ENCODE measurements around the gene PHLDA1.

PHLDA1 gene

DNA sequence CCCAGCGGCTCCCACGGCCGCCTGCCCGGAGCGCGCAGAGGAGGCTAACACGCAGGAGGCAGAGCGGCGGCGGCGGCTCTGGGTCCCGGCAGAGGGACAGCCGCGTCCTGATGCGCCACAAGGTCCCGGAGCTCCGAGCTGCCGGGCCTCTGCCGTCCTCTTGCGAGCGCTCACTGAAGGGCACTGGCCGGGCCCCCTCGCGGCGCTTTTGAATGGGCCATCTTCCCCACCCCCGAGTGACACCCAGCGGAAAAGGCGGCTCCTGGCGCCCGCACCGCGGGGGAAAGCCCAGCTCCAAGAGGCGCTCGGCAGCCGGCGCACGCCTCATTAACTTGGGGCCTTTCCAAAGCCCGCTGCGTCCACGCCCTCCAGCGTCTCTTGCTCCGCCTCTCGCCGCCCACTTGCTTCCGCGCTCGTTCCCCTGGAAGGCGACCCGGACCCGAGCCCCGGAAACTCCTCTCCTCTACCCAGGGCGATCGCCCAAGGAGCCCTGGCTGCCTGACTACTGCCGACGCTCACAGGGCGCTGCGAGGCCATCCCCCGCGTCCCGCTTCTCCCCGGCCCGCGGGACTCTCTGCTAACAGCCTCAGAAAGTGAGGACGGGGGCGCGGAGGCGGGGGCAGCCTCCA lies at the start of gene PHLDA1:
TSS of gene PHLDA1 (minus strand) at position 363 of the 629 bp plus-strand sequence.
- DNase-seq = peak; percentile 32

- DNase-seq = no peak
These were observed 49.3 kb upstream of the PHLDA1 start for GRCh38 chr12:76080729-76081415.

GRCh38 chr12:76080017-76080728 lies 48.6 kb upstream of the PHLDA1 start:
- DNase-seq = no peak

GRCh38 chr12:76078748-76079147 lies 47.2 kb upstream of the PHLDA1 start:
- no peak for DNase-seq

- DNase-seq = no peak
These were observed 43.9 kb upstream of the PHLDA1 start for GRCh38 chr12:76075448-76075847.

- DNase-seq = no peak
These were observed 43.2 kb upstream of the PHLDA1 start for GRCh38 chr12:76074701-76075336.

- no peak for DNase-seq
These were observed 42.0 kb upstream of the PHLDA1 start for GRCh38 chr12:76073561-76073960.

DNA sequence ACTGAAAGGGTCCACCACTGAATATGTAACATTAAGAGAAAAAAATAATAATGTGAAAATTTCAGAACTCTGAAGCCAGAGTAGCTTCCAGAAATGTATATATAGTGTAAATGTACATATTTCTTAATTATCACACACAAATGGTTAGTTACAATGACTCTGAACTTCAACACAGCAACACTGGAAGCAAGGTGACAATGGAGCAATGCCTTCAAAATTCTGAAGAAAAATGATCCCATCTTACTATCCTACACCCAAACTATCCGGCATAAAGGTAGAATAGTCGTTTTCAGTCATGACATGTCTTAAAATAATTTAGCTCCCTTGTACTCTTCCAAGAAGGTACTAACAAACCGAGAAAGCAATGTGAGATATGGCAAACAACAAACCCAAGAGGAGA lies 41.0 kb upstream of the PHLDA1 start:
- no peak for DNase-seq

- no peak for DNase-seq
These were observed 37.8 kb upstream of the PHLDA1 start for GRCh38 chr12:76069339-76069738.

GRCh38 chr12:76065917-76066316 lies 34.3 kb upstream of the PHLDA1 start:
- no peak for DNase-seq

- DNase-seq = no peak
These were observed 33.3 kb upstream of the PHLDA1 start for GRCh38 chr12:76064904-76065303.

DNA sequence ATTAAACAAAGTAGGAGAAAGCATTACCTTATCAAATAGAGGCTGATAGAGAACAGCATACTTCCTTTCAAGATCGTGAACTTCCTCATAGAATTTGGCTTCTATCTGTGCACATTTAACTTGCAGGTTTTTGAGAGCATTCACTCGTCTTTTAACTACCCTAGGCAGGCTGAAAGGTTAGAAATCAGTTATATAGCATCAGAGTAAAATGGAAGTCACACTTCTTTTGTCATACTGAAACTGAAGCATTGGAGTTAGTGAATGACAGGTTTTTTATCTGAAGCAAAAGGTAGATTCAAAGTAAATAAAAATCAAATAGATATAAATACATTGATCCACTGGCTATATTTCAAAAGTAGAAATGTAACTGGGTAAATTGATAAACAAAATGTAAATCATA lies 28.5 kb upstream of the PHLDA1 start:
- DNase-seq = no peak

DNA sequence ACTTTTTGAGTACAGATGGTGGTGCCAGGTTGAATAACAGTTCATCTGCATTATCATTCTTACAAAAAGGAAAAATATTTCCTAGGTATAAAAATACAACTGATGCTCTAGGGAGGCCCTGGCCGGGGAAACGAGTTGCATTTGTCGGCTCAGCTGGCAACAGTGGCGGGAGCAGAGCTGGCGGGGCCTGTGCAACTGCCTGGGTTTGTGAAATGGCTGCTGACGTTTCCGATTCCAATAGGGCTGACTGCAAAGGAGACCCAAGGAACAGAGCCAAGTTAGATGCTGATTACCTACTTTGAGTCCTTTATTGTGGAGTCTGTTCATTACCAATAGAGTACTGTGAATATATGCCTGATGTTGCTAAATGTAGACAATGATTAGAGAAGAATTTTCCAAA lies 25.8 kb upstream of the PHLDA1 start:
- no peak for DNase-seq

DNA sequence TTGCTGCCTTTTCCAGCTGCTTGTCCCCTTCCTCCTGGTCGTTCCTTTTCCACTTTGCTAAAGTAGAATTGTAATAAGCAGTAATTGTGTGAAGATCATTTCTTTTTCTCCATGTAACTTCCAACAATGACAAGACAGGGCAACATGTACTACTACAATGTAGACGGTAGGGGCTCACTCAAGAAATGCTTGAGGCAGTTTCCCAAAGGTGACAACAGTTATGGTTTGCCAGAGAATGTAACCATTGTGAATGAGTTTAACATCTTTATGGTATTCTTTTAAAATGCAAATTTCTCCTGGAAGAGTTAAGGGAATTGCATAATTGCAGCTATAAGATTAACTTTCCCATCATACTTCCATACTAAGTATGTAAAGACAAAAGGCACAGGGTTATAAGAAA lies 23.8 kb upstream of the PHLDA1 start:
- DNase-seq = no peak

DNA sequence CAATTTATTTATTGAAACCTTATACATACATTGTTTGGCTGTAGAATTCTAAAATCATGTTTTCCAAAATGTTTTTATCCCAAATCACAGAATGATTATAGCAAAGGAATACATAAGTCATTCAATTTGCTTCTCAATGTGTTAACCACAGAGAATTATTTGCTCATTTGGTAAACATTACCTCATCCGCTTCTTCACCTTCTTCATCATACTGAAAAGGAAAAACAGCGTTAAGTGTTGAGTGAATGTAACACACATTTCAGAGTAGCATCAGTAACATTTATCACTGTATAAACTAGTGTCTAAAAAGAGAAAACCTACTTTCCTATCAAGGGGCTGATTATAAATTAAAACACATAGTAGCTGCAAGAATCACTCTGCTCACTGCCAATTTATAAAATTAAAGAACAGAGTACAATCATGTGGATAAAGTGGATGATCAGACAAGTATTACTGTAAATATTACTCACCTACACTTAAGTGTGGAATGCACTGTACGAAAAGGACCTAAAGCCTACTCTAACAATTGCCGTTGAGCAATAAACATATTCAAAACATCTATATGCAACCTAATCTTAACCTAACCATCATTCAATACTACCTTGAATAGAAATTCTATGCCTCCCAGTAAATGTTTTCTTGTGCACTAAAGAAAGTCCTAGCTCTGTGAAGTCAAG lies 18.1 kb upstream of the PHLDA1 start:
- DNase-seq = no peak

DNA sequence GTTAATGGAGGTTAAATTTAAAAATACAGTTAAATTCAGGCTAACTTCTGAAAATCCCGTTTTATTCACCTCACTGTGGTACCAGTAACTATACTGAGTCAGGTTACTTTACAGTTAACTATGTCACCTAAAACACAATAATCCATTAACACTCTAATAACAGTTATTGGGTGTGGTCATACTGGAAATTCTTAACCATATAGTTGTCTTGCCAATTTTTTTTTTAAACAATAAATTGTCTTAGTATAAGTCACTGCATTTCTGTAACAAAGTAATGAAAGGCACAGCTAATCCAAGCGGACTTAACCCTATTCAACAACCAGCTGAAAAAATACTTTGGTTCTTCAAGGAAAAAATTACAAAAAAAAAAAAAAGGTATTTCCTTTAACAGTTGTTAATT lies 16.2 kb upstream of the PHLDA1 start:
- no peak for DNase-seq

- DNase-seq = no peak
These were observed 15.5 kb upstream of the PHLDA1 start for GRCh38 chr12:76047060-76047459.

GRCh38 chr12:76043377-76043776 lies 11.8 kb upstream of the PHLDA1 start:
- DNase-seq = no peak

- peak; percentile 11 for DNase-seq
These were observed 10.6 kb upstream of the PHLDA1 start for GRCh38 chr12:76042147-76042546.

GRCh38 chr12:76041406-76041805 lies 9.8 kb upstream of the PHLDA1 start:
- DNase-seq = no peak

GRCh38 chr12:76040461-76040860 lies 8.9 kb upstream of the PHLDA1 start:
- no peak for DNase-seq

DNA sequence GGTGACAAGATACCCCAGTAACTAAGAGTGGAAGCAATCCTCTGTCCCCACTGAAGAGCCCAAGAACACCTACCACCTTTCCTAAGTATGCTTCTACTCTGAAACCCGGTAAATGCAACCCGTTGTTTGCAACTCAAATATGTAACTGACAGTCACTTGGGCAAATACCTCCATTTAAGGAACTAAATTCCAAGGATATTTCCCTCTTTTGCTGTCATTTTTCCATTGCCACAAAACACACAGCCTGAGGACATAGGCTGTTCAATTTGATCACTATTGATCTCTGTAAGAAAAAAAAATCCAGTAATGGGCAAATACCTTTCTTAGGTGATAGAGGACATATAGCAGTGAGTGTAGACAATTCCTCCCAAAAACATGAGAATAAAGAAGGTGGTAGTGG lies 6.6 kb upstream of the PHLDA1 start:
- no peak for DNase-seq
